ENCODE measurements around the gene SMC1B. TPM values are rescaled to one million over a fixed set of nuclear protein-coding genes. Genes with fewer than 3 reads are reported as not detected.

Gene SMC1B, protein sequence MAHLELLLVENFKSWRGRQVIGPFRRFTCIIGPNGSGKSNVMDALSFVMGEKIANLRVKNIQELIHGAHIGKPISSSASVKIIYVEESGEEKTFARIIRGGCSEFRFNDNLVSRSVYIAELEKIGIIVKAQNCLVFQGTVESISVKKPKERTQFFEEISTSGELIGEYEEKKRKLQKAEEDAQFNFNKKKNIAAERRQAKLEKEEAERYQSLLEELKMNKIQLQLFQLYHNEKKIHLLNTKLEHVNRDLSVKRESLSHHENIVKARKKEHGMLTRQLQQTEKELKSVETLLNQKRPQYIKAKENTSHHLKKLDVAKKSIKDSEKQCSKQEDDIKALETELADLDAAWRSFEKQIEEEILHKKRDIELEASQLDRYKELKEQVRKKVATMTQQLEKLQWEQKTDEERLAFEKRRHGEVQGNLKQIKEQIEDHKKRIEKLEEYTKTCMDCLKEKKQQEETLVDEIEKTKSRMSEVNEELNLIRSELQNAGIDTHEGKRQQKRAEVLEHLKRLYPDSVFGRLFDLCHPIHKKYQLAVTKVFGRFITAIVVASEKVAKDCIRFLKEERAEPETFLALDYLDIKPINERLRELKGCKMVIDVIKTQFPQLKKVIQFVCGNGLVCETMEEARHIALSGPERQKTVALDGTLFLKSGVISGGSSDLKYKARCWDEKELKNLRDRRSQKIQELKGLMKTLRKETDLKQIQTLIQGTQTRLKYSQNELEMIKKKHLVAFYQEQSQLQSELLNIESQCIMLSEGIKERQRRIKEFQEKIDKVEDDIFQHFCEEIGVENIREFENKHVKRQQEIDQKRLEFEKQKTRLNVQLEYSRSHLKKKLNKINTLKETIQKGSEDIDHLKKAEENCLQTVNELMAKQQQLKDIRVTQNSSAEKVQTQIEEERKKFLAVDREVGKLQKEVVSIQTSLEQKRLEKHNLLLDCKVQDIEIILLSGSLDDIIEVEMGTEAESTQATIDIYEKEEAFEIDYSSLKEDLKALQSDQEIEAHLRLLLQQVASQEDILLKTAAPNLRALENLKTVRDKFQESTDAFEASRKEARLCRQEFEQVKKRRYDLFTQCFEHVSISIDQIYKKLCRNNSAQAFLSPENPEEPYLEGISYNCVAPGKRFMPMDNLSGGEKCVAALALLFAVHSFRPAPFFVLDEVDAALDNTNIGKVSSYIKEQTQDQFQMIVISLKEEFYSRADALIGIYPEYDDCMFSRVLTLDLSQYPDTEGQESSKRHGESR
- under 1 TPM in 1 of 4 donors, not detected in 3; 0.21 TPM for total RNA-seq

DNA sequence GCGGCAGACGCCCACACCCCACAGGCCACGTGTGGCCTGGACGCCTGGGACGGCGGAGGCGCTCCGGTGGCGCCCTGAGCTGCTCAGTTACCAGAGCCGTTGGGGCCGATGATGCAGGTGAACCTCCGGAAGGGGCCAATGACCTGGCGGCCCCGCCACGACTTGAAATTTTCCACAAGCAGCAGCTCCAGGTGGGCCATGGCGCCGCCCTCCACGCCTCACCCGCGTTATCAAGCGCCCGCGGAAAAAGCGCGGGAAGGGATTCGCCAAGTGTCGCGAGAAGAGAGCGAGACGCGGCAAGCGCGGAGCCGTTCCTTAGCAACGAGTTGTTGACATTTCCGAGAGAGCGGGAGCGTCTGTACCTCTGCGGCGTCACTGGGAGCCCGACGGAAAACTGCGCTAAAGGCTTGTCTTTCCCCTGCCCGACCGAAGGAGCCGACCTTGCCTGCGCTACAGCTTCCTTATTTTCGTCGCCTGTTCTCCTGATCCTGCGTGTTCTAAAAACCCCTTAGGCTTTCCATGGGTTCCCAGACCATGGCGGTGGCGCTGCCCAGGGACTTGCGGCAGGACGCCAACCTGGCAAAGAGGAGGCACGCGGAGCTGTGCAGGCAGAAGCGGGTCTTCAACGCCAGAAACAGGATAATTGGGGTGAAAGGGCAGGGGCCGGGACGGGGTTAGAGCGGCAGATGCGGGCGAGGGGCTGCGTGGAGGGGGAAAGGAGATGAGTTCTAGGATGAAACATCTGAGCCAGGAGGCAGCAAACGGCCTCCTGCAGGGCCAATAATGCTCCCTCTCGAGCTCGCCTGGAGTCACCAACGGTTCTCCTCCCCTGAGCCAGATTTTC, at the start of gene SMC1B, which contains the start of gene RIBC2:
SMC1B (minus strand) TSS at position 232 of the 844 bp plus-strand sequence; CDS start at position 200, 32 bp downstream.
RIBC2 (plus strand) TSS at position 326 of the 844 bp plus-strand sequence; CDS start at position 520, 194 bp downstream.
- WGBS = 1% methylated on average over 27 of the region's 68 CpGs
- Histone ChIP-seq H3K27ac (no peak within 1 kb of the TSS), H3K27me3 (no peaks in the 10 kb centered on the region), H3K36me3 (no peaks in the 10 kb centered on the region), H3K4me1 (peaks cover 13% of the 10 kb centered on the region), H3K9me3 (no peaks in the 10 kb centered on the region), H3K4me3 (peak within 1 kb of the TSS; percentile 45)
- DNase-seq (ENCODE audit: low spot score in 2 of 2) = peak in 1 of 2 donors; percentile 91
- TF ChIP-seq EP300 (IDR thresholded peaks at IDR 0.05) = no peak
- no peak for TF ChIP-seq POLR2AphosphoS5 (IDR thresholded peaks at IDR 0.05)
- no peak for TF ChIP-seq POLR2A (IDR thresholded peaks at IDR 0.05)
- TF ChIP-seq, protein P1, sequence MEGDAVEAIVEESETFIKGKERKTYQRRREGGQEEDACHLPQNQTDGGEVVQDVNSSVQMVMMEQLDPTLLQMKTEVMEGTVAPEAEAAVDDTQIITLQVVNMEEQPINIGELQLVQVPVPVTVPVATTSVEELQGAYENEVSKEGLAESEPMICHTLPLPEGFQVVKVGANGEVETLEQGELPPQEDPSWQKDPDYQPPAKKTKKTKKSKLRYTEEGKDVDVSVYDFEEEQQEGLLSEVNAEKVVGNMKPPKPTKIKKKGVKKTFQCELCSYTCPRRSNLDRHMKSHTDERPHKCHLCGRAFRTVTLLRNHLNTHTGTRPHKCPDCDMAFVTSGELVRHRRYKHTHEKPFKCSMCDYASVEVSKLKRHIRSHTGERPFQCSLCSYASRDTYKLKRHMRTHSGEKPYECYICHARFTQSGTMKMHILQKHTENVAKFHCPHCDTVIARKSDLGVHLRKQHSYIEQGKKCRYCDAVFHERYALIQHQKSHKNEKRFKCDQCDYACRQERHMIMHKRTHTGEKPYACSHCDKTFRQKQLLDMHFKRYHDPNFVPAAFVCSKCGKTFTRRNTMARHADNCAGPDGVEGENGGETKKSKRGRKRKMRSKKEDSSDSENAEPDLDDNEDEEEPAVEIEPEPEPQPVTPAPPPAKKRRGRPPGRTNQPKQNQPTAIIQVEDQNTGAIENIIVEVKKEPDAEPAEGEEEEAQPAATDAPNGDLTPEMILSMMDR (IDR thresholded peaks at IDR 0.05) = no peak

DNA sequence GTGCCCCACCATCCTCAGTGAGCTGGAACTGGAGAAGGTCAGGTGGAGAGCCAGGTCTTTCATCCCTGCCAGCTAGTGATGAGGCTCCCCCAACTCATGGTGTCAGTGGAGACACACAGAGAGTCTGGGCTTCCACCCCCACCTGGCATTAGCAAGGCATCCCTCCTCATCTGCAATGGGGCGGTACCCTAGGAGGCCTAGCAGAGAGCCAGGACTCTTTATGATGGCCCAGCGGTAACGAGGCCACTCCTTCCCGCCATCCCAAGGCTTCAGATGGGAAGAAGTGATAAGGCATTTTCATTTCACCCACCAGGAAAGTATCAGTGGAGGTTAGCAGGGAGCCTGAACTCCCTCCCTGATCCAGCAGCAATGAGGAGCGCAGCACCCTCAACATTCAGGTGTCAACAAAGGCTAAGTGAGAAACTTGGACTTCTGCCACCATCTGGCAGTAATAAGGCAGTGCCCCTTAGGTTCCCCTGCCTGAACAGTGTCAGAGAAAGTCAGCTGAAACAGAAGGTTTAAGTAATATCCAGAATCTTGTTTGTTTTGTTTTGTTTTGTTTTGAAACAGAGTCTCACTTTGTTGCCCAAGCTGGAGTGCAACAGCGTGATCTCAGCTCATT, 48.7 kb upstream of the SMC1B start:
- no peak for DNase-seq (ENCODE audit: low spot score in 2 of 2)
- peak overlapping the region; percentile 8 for H3K27ac ChIP-seq
- TF ChIP-seq POLR2A (IDR thresholded peaks at IDR 0.05) (no peak), EP300 (IDR thresholded peaks at IDR 0.05) (no peak), POLR2AphosphoS5 (IDR thresholded peaks at IDR 0.05) (no peak)
- TF ChIP-seq, protein P1 (IDR thresholded peaks at IDR 0.05) = no peak
- H3K4me3 ChIP-seq = no peak overlapping the region
- no peaks in the 10 kb centered on the region for H3K9me3 ChIP-seq
- WGBS = 63% methylated on average over 2 of the region's 6 CpGs
- no peaks in the 10 kb centered on the region for H3K36me3 ChIP-seq
- H3K27me3 ChIP-seq = no peaks in the 10 kb centered on the region
- peaks cover 17% of the 10 kb centered on the region for H3K4me1 ChIP-seq

DNA sequence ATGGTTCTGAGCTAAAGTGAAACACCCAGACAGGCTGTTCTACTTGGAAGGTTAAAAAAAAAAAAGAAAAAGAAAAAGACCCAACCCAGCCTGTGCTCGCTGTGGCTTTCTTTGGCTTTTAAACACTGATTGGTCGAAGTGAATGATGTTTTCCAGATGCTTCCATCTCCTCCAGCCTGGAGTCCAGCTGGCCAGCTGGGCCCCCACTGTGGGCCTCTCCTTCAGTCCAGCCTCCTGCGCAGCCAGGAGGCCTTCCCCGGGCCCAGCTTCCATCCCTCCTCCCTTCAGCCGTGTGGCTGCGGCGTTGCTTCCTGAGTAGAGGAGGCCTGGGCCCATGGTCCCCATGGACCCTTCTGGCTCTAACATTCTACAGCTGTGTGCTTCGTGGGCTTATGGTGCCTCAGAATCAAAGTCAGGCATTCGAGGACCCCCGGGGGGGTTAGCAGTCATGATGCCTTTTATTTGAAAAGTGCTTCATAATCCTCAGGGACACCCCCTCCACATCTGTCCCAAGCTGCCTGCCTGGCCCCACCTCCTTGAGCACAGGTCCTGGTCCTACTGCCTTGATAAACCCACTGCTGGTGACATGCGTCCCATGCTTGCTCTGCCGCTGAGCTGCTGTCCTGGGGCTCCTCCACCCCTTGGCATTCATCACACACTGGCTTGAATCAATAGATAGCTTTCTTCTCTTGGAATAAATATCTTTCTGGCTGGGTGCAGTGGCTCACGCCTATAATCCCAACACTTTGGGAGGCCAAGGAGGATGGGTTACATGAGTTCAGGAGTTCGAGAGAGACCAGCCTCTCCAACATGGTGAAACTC, 47.1 kb upstream of the SMC1B start:
- Histone ChIP-seq H3K9me3 (no peaks in the 10 kb centered on the region), H3K27me3 (no peaks in the 10 kb centered on the region), H3K36me3 (no peaks in the 10 kb centered on the region), H3K27ac (peak overlapping the region; percentile 34), H3K4me1 (peaks cover 20% of the 10 kb centered on the region), H3K4me3 (no peak overlapping the region)
- no peak for TF ChIP-seq POLR2AphosphoS5 (IDR thresholded peaks at IDR 0.05)
- no peak for TF ChIP-seq EP300 (IDR thresholded peaks at IDR 0.05)
- no peak for TF ChIP-seq POLR2A (IDR thresholded peaks at IDR 0.05)
- TF ChIP-seq, protein P1 (IDR thresholded peaks at IDR 0.05) = no peak
- 37% methylated on average over 14 of the region's 14 CpGs for WGBS
- DNase-seq (ENCODE audit: low spot score in 2 of 2) = no peak

DNA sequence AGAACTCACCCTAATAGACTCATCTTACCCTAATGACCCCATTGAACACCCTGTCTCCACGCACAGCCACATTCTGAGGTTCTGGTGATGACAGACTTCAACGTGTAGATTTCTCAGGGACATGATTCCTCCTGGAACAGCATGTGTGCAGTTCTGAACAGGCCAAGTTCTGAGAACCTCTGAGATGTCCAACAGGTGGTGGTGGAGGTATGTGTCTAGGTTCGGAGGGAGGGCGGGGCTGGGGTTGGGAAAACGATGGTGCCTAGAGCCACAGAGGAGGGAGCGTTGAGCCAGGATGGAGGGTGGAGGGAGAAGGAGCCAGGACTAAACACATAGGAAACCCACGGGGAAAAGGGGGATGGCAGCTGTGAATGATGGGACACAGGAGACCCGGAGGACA, 45.8 kb upstream of the SMC1B start:
- Histone ChIP-seq H3K4me3 (no peak overlapping the region), H3K9me3 (no peaks in the 10 kb centered on the region), H3K27me3 (no peaks in the 10 kb centered on the region), H3K36me3 (no peaks in the 10 kb centered on the region), H3K27ac (peak overlapping the region; percentile 74), H3K4me1 (peaks cover 20% of the 10 kb centered on the region)
- no peak for DNase-seq (ENCODE audit: low spot score in 2 of 2)
- WGBS = 80% methylated on average over 8 of the region's 8 CpGs
- TF ChIP-seq POLR2A (IDR thresholded peaks at IDR 0.05) (no peak), EP300 (IDR thresholded peaks at IDR 0.05) (no peak), POLR2AphosphoS5 (IDR thresholded peaks at IDR 0.05) (no peak)
- TF ChIP-seq, protein P1 (IDR thresholded peaks at IDR 0.05) = no peak

Measured in suprapubic skin (tissue), 4 donors.